Nephron progenitor cell (in vitro differentiated cells): ENCODE measurements around the gene C17orf78.
A peak's percentile ranks its signal among the peaks of the same experiment; 100 is the strongest.
"Not testable (repeated sequence)": the region's sequence is repeated elsewhere in the genome, so short reads cannot be mapped to it uniquely, and the experiment has no call there.

Source experiments
- DNase-seq: peaks from one replicate; pipeline ENCODE4 v3.0.0; 2021
- H3K27ac Mint-ChIP-seq: 2 replicates; pipeline ENCODE4 v1.8.0; 2021; ENCODE audit warnings: mild to moderate bottlenecking, moderate library complexity, mixed read lengths
- H3K27me3 Mint-ChIP-seq: 2 replicates; pipeline ENCODE4 v1.8.0; 2021; ENCODE audit warnings: mild to moderate bottlenecking, low read depth, mixed read lengths; ENCODE audit not compliant: poor library complexity
- H3K36me3 Mint-ChIP-seq: 2 replicates; pipeline ENCODE4 v1.8.0; 2021; ENCODE audit warnings: low read depth, mixed read lengths
- H3K4me1 Mint-ChIP-seq: 2 replicates; pipeline ENCODE4 v1.8.0; 2021; ENCODE audit warnings: mixed read lengths
- H3K4me3 Mint-ChIP-seq: 2 replicates; pipeline ENCODE4 v1.8.0; 2021; ENCODE audit warnings: mild to moderate bottlenecking, moderate library complexity, mixed read lengths
- H3K9me3 Mint-ChIP-seq: 2 replicates; pipeline ENCODE4 v1.8.0; 2021; ENCODE audit warnings: mild to moderate bottlenecking, moderate library complexity, mixed read lengths
- TF ChIP-seq, protein P1 (sequence below): fragments of 200-600 bp; sonication (generic); IDR thresholded peaks from 2 replicates; pipeline ENCODE4 v1.5.0; 2021; ENCODE audit warnings: antibody characterized with exemption

Gene C17orf78

DNA sequence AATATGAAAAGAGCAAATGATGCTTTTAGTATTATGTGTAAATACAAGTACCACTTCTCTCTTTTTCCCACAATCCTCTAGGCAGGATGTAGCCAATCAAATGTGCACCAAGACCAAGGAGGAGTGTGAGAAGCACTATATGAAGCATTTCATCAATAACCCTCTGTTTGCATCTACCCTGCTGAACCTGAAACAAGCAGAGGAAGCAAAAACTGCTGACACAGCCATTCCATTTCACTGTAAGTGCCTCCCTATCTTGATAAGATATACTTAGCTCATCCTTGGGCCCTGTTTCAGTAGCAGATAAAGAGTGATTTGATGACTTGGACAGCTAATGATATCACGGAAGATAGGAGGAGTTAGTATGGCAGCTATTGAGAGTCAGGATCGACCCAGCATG is 64.6 kb downstream of the C17orf78 start:
- TF ChIP-seq, protein P1, sequence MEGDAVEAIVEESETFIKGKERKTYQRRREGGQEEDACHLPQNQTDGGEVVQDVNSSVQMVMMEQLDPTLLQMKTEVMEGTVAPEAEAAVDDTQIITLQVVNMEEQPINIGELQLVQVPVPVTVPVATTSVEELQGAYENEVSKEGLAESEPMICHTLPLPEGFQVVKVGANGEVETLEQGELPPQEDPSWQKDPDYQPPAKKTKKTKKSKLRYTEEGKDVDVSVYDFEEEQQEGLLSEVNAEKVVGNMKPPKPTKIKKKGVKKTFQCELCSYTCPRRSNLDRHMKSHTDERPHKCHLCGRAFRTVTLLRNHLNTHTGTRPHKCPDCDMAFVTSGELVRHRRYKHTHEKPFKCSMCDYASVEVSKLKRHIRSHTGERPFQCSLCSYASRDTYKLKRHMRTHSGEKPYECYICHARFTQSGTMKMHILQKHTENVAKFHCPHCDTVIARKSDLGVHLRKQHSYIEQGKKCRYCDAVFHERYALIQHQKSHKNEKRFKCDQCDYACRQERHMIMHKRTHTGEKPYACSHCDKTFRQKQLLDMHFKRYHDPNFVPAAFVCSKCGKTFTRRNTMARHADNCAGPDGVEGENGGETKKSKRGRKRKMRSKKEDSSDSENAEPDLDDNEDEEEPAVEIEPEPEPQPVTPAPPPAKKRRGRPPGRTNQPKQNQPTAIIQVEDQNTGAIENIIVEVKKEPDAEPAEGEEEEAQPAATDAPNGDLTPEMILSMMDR: no peak
- Mint-ChIP-seq H3K4me3 (no peak overlapping the region), H3K4me1 (peaks cover 6% of the 10 kb centered on the region), H3K36me3 (peaks cover 81% of the 10 kb centered on the region), H3K27me3 (peaks cover 3% of the 10 kb centered on the region), H3K27ac (no peak overlapping the region), H3K9me3 (no peaks in the 10 kb centered on the region)
- DNase-seq: no peak

DNA sequence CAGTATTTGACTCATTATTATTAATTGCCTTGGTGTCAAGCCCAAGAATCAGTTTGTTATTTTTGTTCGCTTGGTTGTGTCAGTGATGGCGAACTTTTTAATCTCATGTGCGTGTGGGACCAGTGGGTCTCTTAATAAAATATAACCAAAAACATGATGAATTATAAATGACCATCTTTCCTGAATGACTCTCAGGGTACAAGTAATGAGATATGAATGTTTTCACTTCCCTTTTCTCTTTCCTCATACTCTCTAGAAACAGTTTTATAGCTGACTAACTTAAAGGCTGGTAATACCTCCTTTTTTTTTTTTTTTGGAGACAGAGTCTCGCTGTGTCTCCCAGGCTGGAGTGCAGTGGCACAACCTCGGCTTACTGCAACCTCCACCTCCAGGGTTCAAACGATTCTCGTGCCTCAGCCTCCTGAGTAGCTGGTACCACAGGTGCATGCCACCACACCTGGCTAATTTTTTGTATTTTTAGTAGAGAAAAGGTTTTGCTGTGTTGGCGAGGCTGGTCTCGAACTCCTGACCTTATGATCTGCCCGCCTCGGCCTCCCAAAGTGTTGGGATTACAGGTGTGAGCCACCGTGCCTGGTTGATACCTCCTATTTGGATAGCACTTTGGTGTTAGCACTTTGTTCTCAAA is 65.7 kb downstream of the C17orf78 start:
- H3K4me1 Mint-ChIP-seq: peaks cover 12% of the 10 kb centered on the region

More for the DNA sequence above, 65.7 kb downstream of the C17orf78 start:
- not testable (repeated sequence) for H3K9me3 Mint-ChIP-seq, DNase-seq, H3K4me3 Mint-ChIP-seq, H3K27me3 Mint-ChIP-seq
- Mint-ChIP-seq H3K36me3 (peaks cover 83% of the 10 kb centered on the region), H3K27ac (peak overlapping the region; percentile 29)
